ENCODE measurements around the gene SUSD1. TPM values are rescaled to one million over a fixed set of nuclear protein-coding genes. Genes with fewer than 3 reads are reported as not detected.

SUSD1 gene
- total RNA-seq, 1 experiment from 2014 or later, result 2.1 TPM

DNA sequence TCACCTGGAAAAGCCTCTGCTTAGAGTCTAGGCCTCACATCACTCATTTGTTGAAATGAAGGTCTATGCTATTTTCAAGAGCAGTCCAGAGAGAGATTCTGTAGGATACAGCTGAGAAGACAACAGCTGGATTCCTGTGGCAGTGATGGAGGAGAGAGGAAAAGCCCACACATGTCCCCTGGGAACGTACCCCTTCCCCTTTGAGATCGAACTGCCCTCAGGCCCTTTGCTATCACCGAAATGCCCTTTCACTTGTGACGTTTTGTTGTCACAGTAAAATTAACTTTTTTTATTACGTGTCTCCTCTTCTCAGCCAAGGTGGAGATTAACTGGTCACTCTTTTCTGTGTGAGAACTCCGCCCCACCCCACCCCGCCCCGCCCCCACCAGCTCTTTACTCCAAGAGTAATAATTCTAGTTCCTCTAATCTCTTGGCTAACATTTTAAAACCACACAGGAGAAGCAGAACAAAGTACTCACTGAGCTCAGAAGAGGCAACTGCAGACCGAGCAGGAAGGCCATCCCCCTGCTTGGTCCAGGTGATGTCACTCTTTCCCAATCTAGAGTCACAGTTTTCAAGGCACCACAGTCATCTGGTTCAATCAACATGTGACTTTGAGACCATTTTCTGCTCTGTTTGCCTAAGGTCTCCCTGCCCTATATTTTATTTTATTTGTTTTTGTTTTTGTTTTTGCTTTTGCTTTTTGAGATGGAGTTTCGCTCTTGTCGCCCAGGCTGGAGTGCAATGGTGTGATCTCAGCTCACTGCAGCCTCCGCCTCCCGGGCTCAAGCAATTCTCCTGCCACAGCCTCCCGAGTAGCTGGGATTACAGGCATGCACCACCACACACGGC, 105.6 kb downstream of the SUSD1 start:
- no peak for DNase-seq (ENCODE audit: low read depth)

DNA sequence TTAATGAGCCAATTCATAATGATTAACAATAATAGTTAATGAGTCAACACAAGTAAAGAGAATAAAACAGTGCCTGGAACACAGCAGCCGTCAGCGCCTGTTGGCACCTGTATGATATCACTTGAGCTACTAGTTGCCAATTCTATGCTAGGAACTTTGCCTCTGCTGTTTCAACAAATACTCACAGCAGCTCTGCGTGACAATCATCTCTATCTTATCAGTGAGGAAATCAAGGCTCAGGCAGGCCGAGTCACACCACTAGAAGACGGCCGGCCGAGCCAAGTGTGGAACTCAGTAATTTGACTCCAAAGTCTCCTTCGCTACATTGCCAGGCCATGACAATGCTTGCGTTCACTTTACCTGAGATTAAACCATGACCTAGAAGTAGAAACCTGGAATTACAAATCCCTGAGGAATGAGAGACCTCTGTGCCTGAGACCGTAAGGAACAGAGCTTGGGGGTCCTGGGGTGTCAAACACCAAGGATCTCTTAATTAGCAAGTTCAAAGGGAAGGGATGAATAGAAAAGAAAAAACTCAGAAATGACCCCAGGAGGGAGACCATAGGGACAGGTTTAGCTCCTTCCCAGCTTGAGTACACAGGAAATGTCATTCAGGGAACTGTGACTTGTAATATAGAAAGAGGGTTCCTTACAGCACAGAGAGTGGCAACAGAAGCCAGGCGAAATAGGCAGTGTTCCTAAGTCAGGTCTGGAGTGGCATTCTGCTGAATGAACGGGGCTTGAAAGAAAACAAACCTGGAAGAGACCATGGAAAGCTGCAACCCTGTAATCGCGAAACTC, 109.1 kb downstream of the SUSD1 start:
- DNase-seq (ENCODE audit: low read depth), result no peak

DNA sequence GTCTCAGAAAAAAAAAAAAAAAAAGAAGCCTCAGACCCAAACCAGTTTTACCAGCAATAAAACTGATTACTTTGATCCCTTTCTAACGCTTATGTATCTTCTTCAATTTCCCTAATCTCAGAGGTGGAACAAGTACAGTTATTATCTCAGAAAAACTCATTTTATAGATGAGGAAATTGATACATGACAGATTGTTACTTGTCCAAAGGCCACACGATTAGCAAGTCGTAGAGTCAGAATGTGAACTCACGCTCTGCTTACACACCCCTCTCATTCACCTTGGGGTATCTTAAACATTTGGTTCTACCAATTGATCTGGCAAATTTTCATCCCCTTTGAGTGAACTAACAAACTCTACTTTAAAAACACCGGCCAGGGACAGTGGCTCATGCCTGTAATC, 110.2 kb downstream of the SUSD1 start:
- DNase-seq (ENCODE audit: low read depth), result no peak

DNA sequence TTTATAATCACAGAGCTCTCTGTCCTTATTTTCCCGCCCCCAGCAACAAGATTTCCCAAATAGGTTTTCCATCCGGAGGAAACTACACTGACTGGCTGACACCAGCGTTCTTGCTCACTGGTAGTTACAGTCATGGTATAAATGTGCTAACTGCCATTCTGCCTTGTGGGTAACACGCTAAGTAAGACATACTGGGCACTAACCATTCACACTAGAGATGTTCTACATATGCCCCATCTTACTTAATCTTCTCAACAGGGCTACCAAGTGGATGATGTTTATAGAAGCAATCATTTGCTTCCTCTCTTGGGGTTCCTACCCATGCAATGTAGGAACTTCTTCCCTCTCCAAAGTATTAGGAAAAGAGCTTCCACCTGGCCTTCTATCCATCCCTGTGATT, 111.5 kb downstream of the SUSD1 start:
- no peak for DNase-seq (ENCODE audit: low read depth)

DNA sequence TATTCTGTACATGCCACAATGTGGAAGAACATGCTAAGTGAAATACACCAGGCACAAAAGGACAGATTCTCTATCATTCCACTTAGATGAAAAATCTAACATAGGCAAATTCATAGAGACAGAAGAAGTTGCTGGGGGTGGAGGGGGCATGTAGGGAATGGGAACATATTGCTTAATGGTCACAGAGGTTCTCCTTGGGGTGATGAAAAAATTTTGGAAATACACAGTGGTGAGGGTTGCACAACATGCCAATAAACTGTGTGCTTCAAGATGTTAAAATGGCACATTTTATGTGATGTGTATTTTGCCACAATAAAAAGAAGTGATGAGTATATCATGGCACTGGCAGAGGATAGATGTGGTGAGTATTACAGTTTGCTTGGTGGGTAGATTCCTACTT, 111.9 kb downstream of the SUSD1 start:
- no peak for DNase-seq (ENCODE audit: low read depth)

DNA sequence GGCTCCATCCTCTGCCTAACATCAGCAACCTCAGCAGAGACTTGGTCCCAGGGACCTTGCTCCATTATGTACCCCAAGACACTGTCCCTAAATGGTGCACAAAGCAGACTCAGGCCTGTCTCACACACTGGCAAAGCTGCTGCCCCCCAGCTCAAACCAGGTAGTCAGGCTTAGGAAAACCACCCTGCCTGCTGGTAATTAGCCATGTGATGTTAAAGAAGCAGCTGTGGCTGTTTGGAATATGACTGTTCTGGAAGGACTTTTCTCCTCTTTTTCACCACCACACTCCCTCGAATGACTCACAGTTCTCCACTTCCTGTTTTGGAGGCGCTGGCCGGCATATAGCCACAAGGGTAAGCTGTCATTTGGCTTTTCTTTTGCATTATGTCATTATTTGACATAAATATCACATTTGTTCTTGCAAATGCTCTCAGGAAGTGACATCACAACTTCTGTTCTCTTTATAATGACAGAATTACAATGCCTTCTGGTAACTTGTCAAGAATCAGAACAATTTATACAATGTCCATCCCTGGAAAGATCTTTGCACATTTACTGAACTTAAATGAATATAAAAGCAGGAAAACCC, 113.9 kb downstream of the SUSD1 start:
- peak; percentile 99 for DNase-seq (ENCODE audit: low read depth)

DNA sequence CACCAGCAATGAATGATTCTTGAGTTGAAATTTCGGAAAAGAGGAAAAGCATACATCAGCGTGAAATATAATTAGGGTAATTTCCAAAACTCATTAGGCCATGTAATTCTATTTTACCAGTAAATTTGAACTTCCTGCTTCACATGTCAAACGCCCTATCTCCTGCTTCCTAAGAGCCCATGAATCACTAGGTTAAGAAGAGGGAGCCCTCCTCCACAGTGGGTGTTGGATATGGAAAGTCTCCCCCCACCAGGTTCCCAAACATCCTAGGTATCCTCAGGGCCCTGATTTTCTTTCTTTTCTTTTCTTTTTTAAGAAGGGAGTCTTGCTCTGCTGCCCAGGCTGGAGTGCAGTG, 115.2 kb downstream of the SUSD1 start:
- DNase-seq (ENCODE audit: low read depth), result no peak

DNA sequence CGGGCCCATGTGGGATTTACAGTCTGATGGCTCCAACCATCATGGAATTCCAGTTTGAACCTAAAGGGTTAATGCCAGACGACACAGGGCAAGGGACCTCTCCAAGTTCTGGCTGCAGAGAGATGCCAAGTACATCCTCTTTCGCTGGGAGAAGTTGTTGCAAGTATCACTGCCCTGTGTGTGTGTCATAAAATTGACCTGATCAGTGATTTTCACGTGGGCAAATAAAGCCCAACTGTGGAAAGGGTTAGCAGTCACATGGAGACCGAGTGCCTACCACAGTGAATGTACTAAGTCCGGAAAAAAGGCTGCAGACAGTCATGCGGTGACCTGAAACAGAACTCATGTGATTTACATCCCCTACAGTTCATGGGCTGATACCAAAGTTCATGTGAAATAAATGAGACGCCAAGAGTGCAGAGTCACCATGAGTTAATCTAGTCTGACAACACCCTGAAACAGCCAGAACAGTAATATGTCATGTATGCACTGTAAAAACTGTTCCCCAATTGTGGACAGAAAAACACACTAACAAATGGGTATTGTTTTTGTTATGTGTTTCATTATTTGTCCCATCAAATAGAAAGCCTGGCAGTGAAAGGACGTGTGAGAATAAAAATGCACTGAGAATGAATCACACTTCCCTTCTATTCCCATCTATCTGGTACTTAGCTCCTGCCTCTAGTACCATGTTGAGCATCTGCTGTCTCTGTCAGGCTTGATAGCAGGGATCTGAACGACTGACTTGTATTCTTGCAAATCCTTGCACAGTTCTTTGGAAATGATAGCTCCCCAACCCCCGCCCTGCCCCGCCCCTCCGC, 115.7 kb downstream of the SUSD1 start:
- DNase-seq (ENCODE audit: low read depth), result peak; percentile 90

DNA sequence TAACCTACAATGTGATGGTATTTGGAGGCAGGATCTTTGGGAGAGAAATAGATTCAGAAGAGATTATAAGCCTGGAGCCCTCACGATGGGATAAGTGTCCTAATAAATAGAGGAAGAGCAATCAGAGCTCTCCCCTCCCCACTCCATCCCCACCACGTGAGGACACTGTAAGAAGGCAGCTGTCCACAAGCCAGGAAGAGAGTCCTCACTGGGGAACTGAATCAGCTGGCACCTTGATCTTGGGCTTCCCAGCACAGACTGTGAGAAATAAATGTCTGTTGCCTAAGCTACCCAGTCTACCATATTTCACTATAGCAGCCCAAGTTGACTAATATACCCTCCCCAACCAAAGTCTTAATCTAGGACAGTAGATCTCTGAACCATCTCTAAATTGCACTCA, 118.1 kb downstream of the SUSD1 start:
- DNase-seq (ENCODE audit: low read depth), result no peak

DNA sequence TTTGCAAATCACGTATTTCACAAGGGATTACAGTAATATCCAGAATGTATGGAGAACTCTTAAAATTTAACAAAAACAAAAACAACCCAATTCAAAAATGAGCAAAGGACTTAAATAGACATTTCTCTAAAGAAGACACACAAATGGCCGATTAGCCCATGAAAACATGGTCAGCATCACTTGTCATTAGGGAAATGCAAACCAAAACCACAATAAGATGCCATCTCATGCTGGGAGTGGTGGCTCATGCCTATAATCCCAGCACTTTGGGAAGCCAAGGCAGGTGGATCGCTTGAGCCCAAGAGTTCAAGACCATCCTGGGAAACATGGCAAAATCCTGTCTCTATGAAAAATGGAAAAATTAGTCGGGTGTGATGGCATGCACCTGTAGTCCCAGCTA, 120.2 kb downstream of the SUSD1 start:
- no peak for DNase-seq (ENCODE audit: low read depth)

DNA sequence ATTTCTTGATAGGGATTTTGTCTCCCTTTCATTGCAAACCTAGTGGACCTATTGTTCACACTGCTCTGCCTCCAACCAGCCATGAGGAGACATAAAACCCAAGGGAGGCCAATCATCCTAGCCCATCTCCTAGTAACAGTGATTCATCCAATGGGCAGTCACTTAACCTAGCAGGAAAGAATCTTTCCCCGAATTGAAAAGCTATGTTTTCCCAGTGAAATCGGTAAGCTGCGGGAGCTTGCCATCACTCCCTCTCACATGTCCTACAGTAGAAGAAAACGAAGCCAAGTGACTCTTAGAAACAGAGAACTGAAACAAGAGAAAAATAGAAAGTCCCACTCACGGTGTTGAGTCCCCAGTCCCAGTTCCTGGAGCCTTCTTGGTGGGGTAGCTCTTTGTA, 123.3 kb downstream of the SUSD1 start:
- no peak for DNase-seq (ENCODE audit: low read depth)

DNA sequence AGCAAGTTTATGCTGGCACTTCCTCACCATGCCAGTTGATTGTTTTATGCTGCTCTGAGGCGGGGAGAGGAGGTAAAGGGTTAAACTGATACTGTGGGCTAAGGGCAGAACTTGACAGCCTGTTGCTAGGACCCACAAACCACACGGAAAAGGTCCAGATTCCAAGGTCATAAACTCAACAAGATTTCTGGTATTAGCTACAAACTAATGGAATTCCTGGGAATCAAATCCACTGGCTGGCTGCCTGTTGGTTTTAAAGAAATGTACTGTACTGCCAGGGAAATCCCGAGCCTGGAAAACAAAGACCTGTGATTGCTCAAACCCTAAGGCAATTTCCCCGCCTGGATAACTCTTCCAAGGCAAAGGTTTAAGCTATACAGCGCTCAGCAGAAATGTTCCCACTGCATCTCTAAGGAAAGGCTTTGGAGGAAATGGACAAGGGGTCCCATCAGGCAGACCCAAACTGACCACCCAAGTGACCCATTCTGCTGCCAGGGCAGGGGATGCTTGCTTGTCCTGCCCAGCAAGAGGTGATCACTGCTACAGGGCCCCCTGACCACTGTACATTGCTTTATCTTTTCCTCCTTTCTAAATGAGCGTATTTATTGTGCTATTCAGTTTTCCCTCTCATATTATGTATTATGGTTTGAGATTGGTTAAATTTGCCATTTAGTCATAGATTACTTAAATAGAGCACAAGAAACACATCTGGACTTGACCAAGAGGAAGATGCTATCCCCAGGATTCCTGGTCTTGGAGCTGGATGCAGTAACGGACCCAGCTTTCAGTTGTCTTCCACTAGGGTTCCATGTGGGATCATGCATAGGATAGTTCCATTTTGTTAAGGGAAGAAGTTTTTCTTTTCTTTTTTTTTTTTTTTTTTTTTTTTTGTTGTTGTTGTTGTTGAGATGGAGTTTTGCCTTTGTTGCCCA, 124.3 kb downstream of the SUSD1 start:
- DNase-seq (ENCODE audit: low read depth), result peak; percentile 52

DNA sequence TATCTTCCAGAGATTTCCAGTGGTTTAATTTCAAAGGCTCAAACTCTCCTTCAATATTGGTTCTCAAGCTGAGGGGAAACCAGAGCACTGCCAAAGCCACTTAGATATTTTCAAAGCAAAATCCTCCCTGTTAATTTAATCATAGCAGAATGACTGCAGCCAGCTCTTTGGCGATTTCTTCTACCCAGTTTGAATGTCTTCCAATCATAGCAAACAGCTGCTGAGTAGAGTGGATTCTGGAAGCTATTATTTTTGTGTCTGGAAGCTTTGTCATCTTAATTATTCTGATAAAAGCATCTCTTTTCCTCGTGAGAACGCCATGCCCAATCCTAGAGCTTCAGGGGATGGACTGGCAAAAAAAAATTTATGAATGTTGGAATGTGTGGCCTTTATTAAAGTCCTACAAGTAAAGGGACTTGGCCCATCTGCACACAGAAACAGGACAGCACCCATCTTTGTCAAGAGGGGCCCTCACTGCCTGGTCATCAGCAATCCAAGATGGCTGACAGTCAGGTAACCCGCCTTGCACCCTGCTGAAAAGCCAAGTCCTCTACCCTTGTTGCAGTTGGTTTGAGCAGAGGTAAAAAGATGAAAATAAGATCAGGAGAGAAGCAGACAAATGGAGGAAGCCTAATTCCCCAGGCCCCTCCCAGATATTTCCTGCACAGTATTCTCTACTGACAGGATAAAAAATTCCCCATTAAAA, 125.1 kb downstream of the SUSD1 start:
- no peak for DNase-seq (ENCODE audit: low read depth)

DNA sequence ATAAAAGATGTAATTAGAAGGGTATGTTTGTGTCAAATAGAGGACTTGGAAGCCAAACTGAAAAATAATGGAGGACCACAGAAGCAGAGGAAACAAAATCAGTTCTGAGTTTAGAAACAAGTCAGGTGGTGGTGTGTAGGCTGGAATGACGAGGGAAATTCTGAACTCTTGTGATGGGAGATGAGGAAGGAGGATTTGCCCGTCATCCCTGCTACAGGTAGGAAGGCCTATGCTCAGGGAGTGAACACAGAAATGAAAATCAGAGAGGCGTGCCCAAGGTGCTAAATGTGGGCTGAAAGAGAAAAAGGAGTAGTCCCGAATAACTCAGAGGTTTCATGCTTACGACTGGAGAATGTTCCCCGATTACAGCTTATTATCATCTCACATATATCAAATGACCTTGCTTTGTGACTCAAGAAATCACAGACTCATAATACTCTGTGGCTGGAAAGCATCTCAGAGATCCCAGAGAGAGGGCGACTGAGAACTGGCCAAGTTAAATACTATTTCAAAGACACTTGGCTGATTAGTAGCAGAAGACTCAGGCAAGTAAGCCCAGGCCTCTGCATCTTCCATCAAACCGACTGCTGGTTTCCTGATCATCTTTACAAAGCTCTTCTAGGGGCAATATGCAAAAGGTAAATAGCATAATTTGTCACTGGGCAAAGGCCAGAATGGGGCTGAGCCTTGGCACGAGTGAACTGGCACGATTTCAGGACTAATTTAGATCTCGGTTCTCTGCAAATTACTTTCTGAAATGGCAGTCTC, 126.0 kb downstream of the SUSD1 start:
- DNase-seq (ENCODE audit: low read depth), result no peak

DNA sequence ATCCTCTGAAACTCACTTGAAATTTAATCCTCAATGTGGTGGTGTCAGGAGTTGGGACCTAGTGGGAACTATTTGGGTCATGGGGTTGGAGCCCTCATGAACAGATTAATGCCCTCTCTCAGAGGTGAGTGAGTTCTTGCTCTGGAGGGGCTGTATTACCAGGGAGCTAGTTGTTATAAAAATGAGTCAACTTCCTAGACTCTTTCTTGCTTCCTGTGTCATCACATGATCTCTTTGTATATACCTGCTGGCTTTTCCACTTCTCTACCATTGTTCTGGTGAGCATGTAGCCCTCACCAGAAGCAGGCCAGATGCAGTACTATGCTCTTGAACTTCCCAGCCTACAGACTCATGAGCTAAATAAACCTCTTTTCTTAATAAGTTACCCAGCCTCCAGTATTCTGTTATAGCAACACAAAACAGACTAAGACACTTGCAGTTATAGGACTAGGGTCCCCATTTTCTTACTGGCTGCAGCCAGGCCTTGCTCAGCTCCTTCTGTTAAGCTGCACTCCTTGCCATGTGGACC, 127.5 kb downstream of the SUSD1 start:
- DNase-seq (ENCODE audit: low read depth), result peak; percentile 85

DNA sequence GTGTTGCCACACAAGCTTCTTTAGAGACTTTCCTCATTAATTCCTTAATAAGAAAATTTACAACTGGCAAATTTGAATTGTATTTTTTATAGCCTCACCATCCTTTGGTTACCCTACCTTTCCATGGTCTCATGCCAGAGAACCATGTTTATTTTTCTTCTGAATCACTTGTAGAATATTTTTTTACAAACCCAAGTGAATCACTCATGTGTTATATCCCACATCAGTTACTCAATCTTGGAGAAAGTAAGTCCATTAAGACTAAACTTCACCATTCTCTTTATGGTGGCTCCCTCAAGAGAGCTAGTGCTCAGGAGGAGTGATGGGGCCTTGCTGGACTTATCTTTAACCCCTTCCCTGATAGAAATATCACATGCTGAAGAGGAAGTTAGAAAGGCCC, 128.9 kb downstream of the SUSD1 start:
- DNase-seq (ENCODE audit: low read depth), result peak; percentile 86

DNA sequence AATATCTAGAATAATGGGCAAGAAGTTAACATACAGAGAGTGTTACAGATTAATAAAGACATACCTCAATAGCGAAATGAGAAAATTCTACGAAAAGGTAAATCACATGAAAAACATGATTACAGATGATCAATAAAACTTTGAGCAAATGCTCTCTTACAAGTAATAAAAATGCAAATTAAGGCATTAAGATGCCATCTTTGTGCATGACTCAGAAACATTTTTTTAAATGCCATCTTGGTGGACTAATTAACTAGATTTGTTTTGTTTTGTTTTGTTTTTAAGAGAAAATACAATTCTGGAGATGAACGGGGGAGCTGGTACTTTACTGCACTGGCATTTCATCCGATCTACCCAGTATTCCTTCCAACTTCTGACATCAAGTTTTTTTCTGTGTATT, 130.2 kb downstream of the SUSD1 start:
- DNase-seq (ENCODE audit: low read depth), result no peak

DNA sequence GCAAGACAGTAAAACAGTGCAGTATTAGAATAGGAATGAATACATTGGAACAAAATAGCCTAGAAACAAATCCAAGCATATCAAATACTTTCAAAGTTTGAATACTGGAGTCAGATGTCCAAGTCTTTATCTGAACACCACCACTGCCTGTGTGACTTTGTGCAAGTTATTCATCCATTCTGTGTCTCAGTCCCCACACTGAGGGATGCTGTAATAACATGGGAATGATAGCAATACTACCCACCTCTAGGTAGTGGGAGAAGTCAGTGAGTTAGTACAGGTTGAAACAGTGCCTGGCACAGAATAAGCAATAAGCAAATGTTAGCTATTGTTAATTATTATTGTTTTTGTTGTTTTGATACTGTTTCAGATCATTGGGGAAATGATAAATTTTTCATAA, 130.9 kb downstream of the SUSD1 start:
- DNase-seq (ENCODE audit: low read depth), result no peak

DNA sequence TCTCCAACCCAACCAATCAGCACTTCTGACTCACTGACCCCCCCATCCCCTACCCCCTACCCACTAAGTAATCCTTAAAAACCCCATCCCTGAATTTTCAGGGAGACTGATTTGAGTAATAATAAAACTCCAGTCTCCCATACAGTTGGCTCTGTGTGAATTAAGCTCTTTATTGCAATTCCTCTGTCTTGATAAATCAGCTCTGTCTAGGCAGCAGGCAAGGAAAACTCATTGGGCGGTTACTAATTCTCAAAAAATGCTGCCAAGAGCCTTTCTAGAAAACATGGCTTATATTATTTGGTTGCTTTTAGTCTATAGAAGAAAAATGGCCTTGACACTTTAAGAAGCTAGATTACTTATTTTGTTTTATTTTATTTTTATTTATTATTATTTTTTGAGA, 131.7 kb downstream of the SUSD1 start:
- no peak for DNase-seq (ENCODE audit: low read depth)
